ENCODE measurements around the gene S100A11. TPM values are rescaled to one million over a fixed set of nuclear protein-coding genes. Genes with fewer than 3 reads are reported as not detected.
A peak's percentile ranks its signal among the peaks of the same experiment; 100 is the strongest.

S100A11 gene
- total RNA-seq, 1 donor from 2014 or later: 4.4 TPM

DNA sequence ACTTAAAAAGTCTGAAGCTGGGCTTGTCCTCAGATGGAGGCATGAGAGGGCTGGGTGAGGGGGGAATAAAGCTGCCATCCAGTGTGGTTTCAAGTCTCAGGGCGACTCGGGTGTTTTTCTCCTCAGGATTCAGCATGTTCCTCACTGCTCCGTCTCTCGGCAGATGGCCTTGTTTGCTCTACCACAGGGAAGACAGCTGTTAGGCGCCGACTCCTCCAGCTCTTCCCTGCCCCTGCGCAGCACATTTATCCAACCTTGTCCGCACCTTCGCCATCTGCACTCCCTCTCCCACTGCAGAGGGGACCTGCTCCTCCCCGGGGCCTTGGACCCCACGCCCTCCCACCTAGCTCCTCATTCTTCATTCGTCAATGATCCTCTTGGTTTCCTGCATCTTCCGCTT lies 16.6 kb upstream of the S100A11 start:
- H2AFZ ChIP-seq (replicated peaks): no peak overlapping the region
- H4K20me1 ChIP-seq (ENCODE audit: low read depth): no peaks in the 10 kb centered on the region
- H3K4me3 ChIP-seq: no peak overlapping the region
- H3K9me3 ChIP-seq (ENCODE audit: low read depth): no peaks in the 10 kb centered on the region
- H3K36me3 ChIP-seq: no peaks in the 10 kb centered on the region
- H3K4me2 ChIP-seq: no peak overlapping the region
- H3K4me1 ChIP-seq: peaks cover 3% of the 10 kb centered on the region
- no peaks in the 10 kb centered on the region for H3K9me3 Mint-ChIP-seq
- no peak for DNase-seq (ENCODE audit: low spot score)
- no peak overlapping the region for H3K27ac ChIP-seq
- peaks cover 4% of the 10 kb centered on the region for H3K4me1 Mint-ChIP-seq
- H3K4me3 Mint-ChIP-seq: no peak overlapping the region
- peaks cover 12% of the 10 kb centered on the region for H3K27me3 ChIP-seq
- H3K36me3 Mint-ChIP-seq: no peaks in the 10 kb centered on the region
- no peak overlapping the region for H3K27ac Mint-ChIP-seq
- H3K9ac ChIP-seq: no peak overlapping the region
- peaks cover 2% of the 10 kb centered on the region for H3F3A ChIP-seq (ENCODE audit: low read depth)
- H3K27me3 Mint-ChIP-seq (ENCODE audit: insufficient read depth, low read depth): peaks cover 15% of the 10 kb centered on the region
- no peaks in the 10 kb centered on the region for H3K79me2 ChIP-seq (ENCODE audit: low read depth)
- no peak for TF ChIP-seq CTCF (IDR thresholded peaks at IDR 0.05)
- TF ChIP-seq EZH2phosphoT487 (IDR thresholded peaks at IDR 0.05): no peak
- no peak for TF ChIP-seq EZH2 (IDR thresholded peaks at IDR 0.05)

- Histone ChIP-seq H2AFZ (replicated peaks) (no peak overlapping the region), H3F3A (ENCODE audit: low read depth) (peaks cover 7% of the 10 kb centered on the region), H4K20me1 (ENCODE audit: low read depth) (no peaks in the 10 kb centered on the region), H3K9ac (no peak overlapping the region), H3K36me3 (no peaks in the 10 kb centered on the region), H3K79me2 (ENCODE audit: low read depth) (no peaks in the 10 kb centered on the region), H3K4me3 (no peak overlapping the region), H3K9me3 (ENCODE audit: low read depth) (no peaks in the 10 kb centered on the region), H3K27me3 (peaks cover 12% of the 10 kb centered on the region), H3K27ac (no peak overlapping the region), H3K4me2 (no peak overlapping the region), H3K4me1 (peaks cover 5% of the 10 kb centered on the region)
- H3K27ac Mint-ChIP-seq: no peak overlapping the region
- H3K27me3 Mint-ChIP-seq (ENCODE audit: insufficient read depth, low read depth): peaks cover 15% of the 10 kb centered on the region
- peak; percentile 92 for DNase-seq (ENCODE audit: low spot score)
- TF ChIP-seq CTCF (IDR thresholded peaks at IDR 0.05) (peak; percentile 93), EZH2phosphoT487 (IDR thresholded peaks at IDR 0.05) (no peak), EZH2 (IDR thresholded peaks at IDR 0.05) (no peak)
- H3K4me1 Mint-ChIP-seq: peaks cover 12% of the 10 kb centered on the region
- no peak overlapping the region for H3K4me3 Mint-ChIP-seq
- no peaks in the 10 kb centered on the region for H3K9me3 Mint-ChIP-seq
- H3K36me3 Mint-ChIP-seq: no peaks in the 10 kb centered on the region
These were observed 15.8 kb upstream of the S100A11 start for GRCh38 chr1:152052606-152053005.

DNA sequence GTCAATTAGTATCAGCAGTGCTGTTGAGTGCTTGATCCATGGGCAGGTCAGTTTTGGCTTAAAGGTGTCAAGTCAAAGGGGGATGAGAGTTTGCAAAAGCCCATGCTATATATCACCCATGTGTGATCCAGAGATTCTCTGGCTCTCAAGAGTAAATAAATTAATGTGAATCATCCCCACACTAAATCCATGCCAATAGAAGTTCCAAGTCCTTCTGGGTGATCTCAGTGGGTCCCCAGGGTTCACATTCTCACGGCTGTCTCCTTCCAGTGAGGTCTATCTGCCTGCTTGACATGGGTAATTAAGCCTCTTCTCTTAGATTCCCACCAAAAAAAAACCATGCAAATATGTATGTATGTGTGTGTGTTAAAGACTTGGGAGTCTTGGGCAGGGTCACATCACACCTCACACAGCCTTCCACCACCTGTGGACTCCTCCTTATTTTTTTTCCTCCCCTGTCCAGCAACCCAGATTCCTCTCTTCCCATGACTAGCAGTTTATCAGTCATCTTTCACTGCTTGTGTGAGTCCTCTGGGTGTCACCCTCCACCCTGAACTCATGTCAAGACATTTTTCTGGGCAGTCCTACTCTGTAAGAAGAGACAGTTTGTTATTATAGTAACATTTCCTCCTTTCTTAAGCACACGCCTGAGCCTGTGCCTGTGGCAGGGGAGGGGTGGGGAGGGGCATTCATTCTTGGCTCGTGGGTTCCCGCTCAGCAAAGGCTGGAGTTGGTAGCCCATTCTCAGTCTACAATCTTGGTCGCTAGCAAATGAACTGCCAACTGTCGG lies 14.3 kb upstream of the S100A11 start:
- Histone ChIP-seq H3K9me3 (ENCODE audit: low read depth) (no peaks in the 10 kb centered on the region), H2AFZ (replicated peaks) (no peak overlapping the region), H3F3A (ENCODE audit: low read depth) (peaks cover 7% of the 10 kb centered on the region), H4K20me1 (ENCODE audit: low read depth) (no peaks in the 10 kb centered on the region), H3K9ac (no peak overlapping the region), H3K27me3 (peaks cover 12% of the 10 kb centered on the region), H3K4me1 (peaks cover 5% of the 10 kb centered on the region), H3K4me3 (no peak overlapping the region), H3K27ac (no peak overlapping the region), H3K4me2 (no peak overlapping the region), H3K79me2 (ENCODE audit: low read depth) (no peaks in the 10 kb centered on the region), H3K36me3 (no peaks in the 10 kb centered on the region)
- peaks cover 17% of the 10 kb centered on the region for H3K4me1 Mint-ChIP-seq
- H3K27me3 Mint-ChIP-seq (ENCODE audit: insufficient read depth, low read depth): peaks cover 15% of the 10 kb centered on the region
- no peak overlapping the region for H3K4me3 Mint-ChIP-seq
- no peak overlapping the region for H3K27ac Mint-ChIP-seq
- no peak for TF ChIP-seq CTCF (IDR thresholded peaks at IDR 0.05)
- no peak for TF ChIP-seq EZH2phosphoT487 (IDR thresholded peaks at IDR 0.05)
- TF ChIP-seq EZH2 (IDR thresholded peaks at IDR 0.05): no peak
- DNase-seq (ENCODE audit: low spot score): no peak
- no peaks in the 10 kb centered on the region for H3K36me3 Mint-ChIP-seq
- H3K9me3 Mint-ChIP-seq: no peaks in the 10 kb centered on the region
